SK-N-SH treated with all-trans-retinoic acid at 6 μM for 48 hours (cell line): ENCODE measurements around the gene CCDC146.

Source experiments
- ATAC-seq: fragments of 200-7000 bp; cut with Tn5 transposase; 3 replicates; pipeline ENCODE4 v1.9.1; 2020; ENCODE audit warnings: mild to moderate bottlenecking, moderate library complexity
- BACH2 ChIP-seq: fragments of 250-450 bp; sonication (Bioruptor Pico); IDR thresholded peaks from 2 replicates; pipeline ENCODE4 v1.9.0; 2021; ENCODE audit warnings: mild to moderate bottlenecking, borderline replicate concordance
- CSDC2 ChIP-seq: fragments of 250-450 bp; sonication (Bioruptor Pico); IDR thresholded peaks from 2 replicates; pipeline ENCODE4 v1.5.0; 2020; ENCODE audit warnings: mild to moderate bottlenecking, moderate library complexity
- SNAI2 ChIP-seq: fragments of 250-450 bp; sonication (Bioruptor Pico); IDR thresholded peaks from 2 replicates; pipeline ENCODE4 v1.5.0; 2020; ENCODE audit warnings: mild to moderate bottlenecking, moderate library complexity
- TOX ChIP-seq: fragments of 250-450 bp; sonication (Bioruptor Pico); IDR thresholded peaks from 2 replicates; pipeline ENCODE4 v1.8.0; 2021; ENCODE audit warnings: mild to moderate bottlenecking, moderate library complexity, borderline replicate concordance
- ZC3H10 ChIP-seq: fragments of 250-450 bp; sonication (Bioruptor Pico); IDR thresholded peaks from 2 replicates; pipeline ENCODE4 v1.5.1; 2021; ENCODE audit warnings: mild to moderate bottlenecking, moderate library complexity
- ZNF565 ChIP-seq: fragments of 450-650 bp; formaldehyde crosslinking; conservative IDR thresholded peaks from 2 replicates; pipeline ENCODE4 v1.5.0; 2020; ENCODE audit warnings: low read depth, mild to moderate bottlenecking, moderate library complexity
- ZNF70 ChIP-seq: fragments of 450-650 bp; formaldehyde crosslinking; IDR thresholded peaks from 2 replicates; pipeline ENCODE4 v1.5.0; 2020; ENCODE audit warnings: mild to moderate bottlenecking, moderate library complexity
- TF ChIP-seq, protein P1 (sequence below): fragments of 250-450 bp; sonication (Bioruptor Pico); IDR thresholded peaks from 2 replicates; pipeline ENCODE4 v1.5.1; 2021; ENCODE audit warnings: mild to moderate bottlenecking, moderate library complexity
- TF ChIP-seq, protein P2 (sequence below): fragments of 250-450 bp; sonication (Bioruptor Pico); IDR thresholded peaks from 2 replicates; pipeline ENCODE4 v1.8.0; 2020; ENCODE audit warnings: mild to moderate bottlenecking, moderate library complexity, borderline replicate concordance

Gene CCDC146

DNA sequence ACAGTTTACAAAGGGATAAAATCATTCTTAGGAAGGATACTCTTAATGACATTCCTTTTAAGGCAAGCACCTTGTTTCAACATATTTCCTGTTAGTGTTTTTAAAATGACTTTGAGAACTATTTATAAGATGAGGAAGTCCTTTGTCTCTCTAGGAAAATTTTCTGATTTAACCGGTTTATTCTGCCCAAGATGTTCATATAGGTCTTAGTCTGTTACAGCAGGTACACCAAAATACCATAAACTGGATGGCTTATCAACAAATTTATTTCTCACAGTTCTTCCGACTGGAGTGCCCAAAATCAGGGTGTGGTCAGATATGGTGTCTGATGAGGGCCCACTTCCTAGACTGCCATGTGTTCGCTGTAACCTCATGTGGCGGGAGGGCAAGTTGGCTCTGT, 215.8 kb downstream of the CCDC146 start (continued):
- TF ChIP-seq, protein P1, sequence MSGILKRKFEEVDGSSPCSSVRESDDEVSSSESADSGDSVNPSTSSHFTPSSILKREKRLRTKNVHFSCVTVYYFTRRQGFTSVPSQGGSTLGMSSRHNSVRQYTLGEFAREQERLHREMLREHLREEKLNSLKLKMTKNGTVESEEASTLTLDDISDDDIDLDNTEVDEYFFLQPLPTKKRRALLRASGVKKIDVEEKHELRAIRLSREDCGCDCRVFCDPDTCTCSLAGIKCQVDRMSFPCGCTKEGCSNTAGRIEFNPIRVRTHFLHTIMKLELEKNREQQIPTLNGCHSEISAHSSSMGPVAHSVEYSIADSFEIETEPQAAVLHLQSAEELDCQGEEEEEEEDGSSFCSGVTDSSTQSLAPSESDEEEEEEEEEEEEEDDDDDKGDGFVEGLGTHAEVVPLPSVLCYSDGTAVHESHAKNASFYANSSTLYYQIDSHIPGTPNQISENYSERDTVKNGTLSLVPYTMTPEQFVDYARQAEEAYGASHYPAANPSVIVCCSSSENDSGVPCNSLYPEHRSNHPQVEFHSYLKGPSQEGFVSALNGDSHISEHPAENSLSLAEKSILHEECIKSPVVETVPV = no peak
- no peak for TF ChIP-seq ZC3H10 (CRISPR knock-in tag)

- no peak; the same call in 2 of the 3 replicates for ATAC-seq
- no peak for TF ChIP-seq SNAI2
- no peak for TF ChIP-seq CSDC2 (CRISPR knock-in tag)
- TF ChIP-seq ZC3H10 (CRISPR knock-in tag) = no peak
- TF ChIP-seq ZNF565 = no peak
- TF ChIP-seq, all 23 proteins: peak for 0
Measured at GRCh38 chr7:77338883-77339629, 216.6 kb downstream of the CCDC146 start.

DNA sequence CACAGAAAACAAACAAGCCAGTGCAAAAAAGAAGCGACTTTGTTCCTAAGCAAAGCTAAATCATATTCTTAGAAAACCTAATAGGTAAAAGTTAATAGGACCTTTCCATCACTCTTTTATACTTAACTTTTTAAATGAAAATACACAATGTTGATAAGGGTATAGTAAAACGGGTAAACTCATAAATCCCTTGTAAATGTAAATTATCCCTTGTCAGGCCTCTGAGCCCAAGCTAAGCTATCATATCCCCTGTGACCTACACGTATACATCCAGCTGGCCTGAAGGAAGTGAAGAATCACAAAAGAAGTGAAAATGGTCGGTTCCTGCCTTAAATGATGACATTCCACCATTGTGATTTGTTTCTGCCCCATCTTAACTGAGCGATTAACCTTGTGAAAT, 217.3 kb downstream of the CCDC146 start:
- no peak for TF ChIP-seq ZNF565
- no peak for TF ChIP-seq SNAI2
- no peak for TF ChIP-seq TOX (CRISPR knock-in tag)
- TF ChIP-seq, protein P2, sequence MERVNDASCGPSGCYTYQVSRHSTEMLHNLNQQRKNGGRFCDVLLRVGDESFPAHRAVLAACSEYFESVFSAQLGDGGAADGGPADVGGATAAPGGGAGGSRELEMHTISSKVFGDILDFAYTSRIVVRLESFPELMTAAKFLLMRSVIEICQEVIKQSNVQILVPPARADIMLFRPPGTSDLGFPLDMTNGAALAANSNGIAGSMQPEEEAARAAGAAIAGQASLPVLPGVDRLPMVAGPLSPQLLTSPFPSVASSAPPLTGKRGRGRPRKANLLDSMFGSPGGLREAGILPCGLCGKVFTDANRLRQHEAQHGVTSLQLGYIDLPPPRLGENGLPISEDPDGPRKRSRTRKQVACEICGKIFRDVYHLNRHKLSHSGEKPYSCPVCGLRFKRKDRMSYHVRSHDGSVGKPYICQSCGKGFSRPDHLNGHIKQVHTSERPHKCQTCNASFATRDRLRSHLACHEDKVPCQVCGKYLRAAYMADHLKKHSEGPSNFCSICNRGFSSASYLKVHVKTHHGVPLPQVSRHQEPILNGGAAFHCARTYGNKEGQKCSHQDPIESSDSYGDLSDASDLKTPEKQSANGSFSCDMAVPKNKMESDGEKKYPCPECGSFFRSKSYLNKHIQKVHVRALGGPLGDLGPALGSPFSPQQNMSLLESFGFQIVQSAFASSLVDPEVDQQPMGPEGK (CRISPR knock-in tag) = no peak
- no peak for TF ChIP-seq BACH2 (CRISPR knock-in tag)
- no peak for TF ChIP-seq ZNF70 (CRISPR knock-in tag)
- no peak for ATAC-seq
